Upper lobe of left lung (tissue), 6 donors: ENCODE data around the gene PPP1R9B. TPM values are rescaled to one million over a fixed set of nuclear protein-coding genes. Genes with fewer than 3 reads are reported as not detected.
A peak's percentile ranks its signal among the peaks of the same experiment; 100 is the strongest.

Experiments
- ATAC-seq, 2 donors: fragments of 200-7000 bp; cut with Tn5 transposase; one replicate each; pipeline ENCODE4 v1.9.1; 2022; ENCODE audit warnings: mild to moderate bottlenecking in 2 of 2, moderate library complexity in 2 of 2; ENCODE audit not compliant: low FRiP score in 2 of 2
- DNase-seq, 2 donors: peaks; one replicate each; pipeline ENCODE4 v3.0.0-alpha.2; 2019 to 2020
- H3K27ac ChIP-seq, 4 donors: fragments of 200-600 bp; sonication (generic); one replicate each; pipeline ENCODE4 v1.5.1; 2016 to 2019
- H3K27me3 ChIP-seq, 4 donors: fragments of 200-600 bp; sonication (generic); one replicate each; pipeline ENCODE4 v1.5.1; 2017 to 2019
- H3K36me3 ChIP-seq, 4 donors: fragments of 200-600 bp; sonication (generic); one replicate each; pipeline ENCODE4 v1.5.1; 2016 to 2019
- H3K4me1 ChIP-seq, 4 donors: fragments of 200-600 bp; sonication (generic); one replicate each; pipeline ENCODE4 v1.5.1; 2018 to 2019
- H3K4me3 ChIP-seq, 4 donors: fragments of 200-600 bp; sonication (generic); one replicate each; pipeline ENCODE4 v1.5.1; 2017 to 2019; ENCODE audit warnings: mild to moderate bottlenecking in 2 of 4, moderate library complexity in 1 of 4
- H3K9me3 ChIP-seq, 4 donors: fragments of 200-600 bp; sonication (generic); one replicate each; pipeline ENCODE4 v1.5.1; 2018 to 2019
- EP300 ChIP-seq, 4 donors: sonication (generic); formaldehyde crosslinking; IDR thresholded peaks; one replicate each; pipeline ENCODE4 v1.5.1; 2017; ENCODE audit warnings: antibody characterized with exemption in 4 of 4, control low read depth in 2 of 4
- POLR2A ChIP-seq, 4 donors: fragments of 450-650 bp; IDR thresholded peaks; one replicate each; pipeline ENCODE4 v1.5.1; 2016 to 2017; ENCODE audit warnings: antibody characterized with exemption in 4 of 4, mild to moderate bottlenecking in 2 of 4
- POLR2AphosphoS5 ChIP-seq, 2 donors: sonication (generic); formaldehyde crosslinking; IDR thresholded peaks; one replicate each; pipeline ENCODE4 v1.5.1; 2017; ENCODE audit warnings: antibody characterized with exemption in 2 of 2
- WGBS, 2 donors: methylation state at CpG; one replicate each; pipeline ENCODE4 v1.1.5; 2017 to 2018; 5-methylcytosine and 5-hydroxymethylcytosine counted together
- total RNA-seq, 6 donors: library from RNA; depleted of rRNA in 4 of 6; stranded (reverse); fragments of >200 nt in 4 of 6; gene quantifications; one replicate each; pipeline versions ENCODE4 v1.1.0 to v1.2.1, GENCODE V29; 2016 to 2021
- TF ChIP-seq, protein P1 (sequence below), 6 experiments: fragments of 450-650 bp in 4 of 6; fragments of 200-600 bp in 2 of 6; sonication (generic) in 2 of 6; IDR thresholded peaks; one replicate each; pipeline ENCODE4 v1.5.1; 2016 to 2019; ENCODE audit warnings: antibody characterized with exemption in 6 of 6
- donor health status: DM: no; HTN: no; CAD: no; lungs with moderate emphysema.
- donor health status: DM: no; HTN: yes; CAD: no; lungs with severe emphysema.

PPP1R9B gene
- total RNA-seq, 6 donors from 2014 or later, result 37.5 to 121 (median 74.7) TPM

DNA sequence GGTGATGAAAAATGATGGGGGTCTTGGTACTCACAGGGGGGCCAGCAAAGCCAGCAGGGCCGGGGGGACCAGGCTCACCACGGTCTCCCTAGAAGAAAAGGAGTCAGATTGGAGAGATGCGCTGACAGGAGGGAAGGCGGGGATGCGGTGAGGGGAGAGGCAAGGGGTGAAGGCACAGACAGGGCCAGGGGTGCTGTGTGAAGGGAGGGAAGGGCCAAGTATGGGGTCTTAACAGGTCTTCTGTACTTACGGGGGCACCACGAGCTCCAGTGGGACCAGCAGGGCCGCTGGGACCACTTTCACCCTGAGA is 39.8 kb upstream of the PPP1R9B start:
- Histone ChIP-seq H3K36me3 (peaks cover 2 to 84% (median 44%) of the 10 kb centered on the region in 4 donors), H3K27ac (no peak overlapping the region), H3K27me3 (no peaks in the 10 kb centered on the region), H3K9me3 (no peaks in the 10 kb centered on the region), H3K4me3 (no peak overlapping the region), H3K4me1 (no peaks in the 10 kb centered on the region)
- ATAC-seq (no peak), DNase-seq (no peak)
- WGBS, 2 donors, result 88 to 92% methylated on average over 6 to 7 of the region's 8 CpGs
- TF ChIP-seq, protein P1, sequence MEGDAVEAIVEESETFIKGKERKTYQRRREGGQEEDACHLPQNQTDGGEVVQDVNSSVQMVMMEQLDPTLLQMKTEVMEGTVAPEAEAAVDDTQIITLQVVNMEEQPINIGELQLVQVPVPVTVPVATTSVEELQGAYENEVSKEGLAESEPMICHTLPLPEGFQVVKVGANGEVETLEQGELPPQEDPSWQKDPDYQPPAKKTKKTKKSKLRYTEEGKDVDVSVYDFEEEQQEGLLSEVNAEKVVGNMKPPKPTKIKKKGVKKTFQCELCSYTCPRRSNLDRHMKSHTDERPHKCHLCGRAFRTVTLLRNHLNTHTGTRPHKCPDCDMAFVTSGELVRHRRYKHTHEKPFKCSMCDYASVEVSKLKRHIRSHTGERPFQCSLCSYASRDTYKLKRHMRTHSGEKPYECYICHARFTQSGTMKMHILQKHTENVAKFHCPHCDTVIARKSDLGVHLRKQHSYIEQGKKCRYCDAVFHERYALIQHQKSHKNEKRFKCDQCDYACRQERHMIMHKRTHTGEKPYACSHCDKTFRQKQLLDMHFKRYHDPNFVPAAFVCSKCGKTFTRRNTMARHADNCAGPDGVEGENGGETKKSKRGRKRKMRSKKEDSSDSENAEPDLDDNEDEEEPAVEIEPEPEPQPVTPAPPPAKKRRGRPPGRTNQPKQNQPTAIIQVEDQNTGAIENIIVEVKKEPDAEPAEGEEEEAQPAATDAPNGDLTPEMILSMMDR (IDR thresholded peaks at IDR 0.05), result no peak
- TF ChIP-seq POLR2A (IDR thresholded peaks at IDR 0.05) (no peak), POLR2AphosphoS5 (IDR thresholded peaks at IDR 0.05) (no peak), EP300 (IDR thresholded peaks at IDR 0.05) (no peak)

DNA sequence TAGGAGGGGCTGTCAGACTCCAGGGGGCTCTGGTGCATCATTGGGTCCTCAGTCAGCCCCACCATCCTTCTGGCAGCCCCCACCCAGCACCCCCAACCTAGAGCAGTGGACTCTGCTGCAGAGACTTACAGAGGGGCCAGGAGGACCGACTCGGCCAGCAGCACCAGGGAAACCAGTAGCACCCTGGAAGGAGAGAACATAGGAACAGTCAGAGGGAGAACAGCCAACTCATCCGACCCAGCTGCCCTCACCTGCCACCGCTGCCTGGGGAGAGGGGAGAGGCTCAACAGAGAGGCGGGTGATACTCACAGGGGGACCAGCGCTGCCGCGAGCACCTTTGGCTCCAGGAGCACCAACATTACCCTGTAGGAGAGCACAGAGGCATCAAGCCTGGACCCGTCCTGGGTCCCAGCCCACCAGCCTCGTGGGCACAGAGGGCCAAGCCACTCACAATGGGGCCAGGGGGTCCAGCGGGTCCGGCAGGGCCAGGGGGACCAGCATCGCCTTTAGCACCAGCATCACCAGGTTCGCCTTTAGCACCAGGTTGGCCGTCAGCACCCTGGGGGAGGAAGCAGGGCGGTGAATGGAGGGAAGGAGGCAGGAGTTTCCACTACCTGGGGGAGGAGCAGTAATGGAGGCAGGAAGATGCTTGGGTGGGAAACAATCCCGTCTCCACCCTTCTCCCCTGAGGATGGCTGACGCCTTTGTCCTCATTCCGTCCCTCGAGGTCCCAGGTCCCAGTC is 39.2 kb upstream of the PPP1R9B start:
- Histone ChIP-seq H3K27ac (no peak overlapping the region), H3K4me1 (peaks cover 0 to 3% (median 0%) of the 10 kb centered on the region in 4 donors), H3K4me3 (no peak overlapping the region), H3K36me3 (peaks cover 2 to 79% (median 41%) of the 10 kb centered on the region in 4 donors), H3K9me3 (no peaks in the 10 kb centered on the region), H3K27me3 (no peaks in the 10 kb centered on the region)
- 86 to 89% methylated on average over 11 to 20 of the region's 20 CpGs for WGBS, 2 donors
- DNase-seq, result peak in 1 of 2 donors; percentile 70
- ATAC-seq, result no peak
- TF ChIP-seq EP300 (IDR thresholded peaks at IDR 0.05) (no peak), POLR2AphosphoS5 (IDR thresholded peaks at IDR 0.05) (no peak), POLR2A (IDR thresholded peaks at IDR 0.05) (no peak)
- TF ChIP-seq, protein P1 (IDR thresholded peaks at IDR 0.05), result no peak

DNA sequence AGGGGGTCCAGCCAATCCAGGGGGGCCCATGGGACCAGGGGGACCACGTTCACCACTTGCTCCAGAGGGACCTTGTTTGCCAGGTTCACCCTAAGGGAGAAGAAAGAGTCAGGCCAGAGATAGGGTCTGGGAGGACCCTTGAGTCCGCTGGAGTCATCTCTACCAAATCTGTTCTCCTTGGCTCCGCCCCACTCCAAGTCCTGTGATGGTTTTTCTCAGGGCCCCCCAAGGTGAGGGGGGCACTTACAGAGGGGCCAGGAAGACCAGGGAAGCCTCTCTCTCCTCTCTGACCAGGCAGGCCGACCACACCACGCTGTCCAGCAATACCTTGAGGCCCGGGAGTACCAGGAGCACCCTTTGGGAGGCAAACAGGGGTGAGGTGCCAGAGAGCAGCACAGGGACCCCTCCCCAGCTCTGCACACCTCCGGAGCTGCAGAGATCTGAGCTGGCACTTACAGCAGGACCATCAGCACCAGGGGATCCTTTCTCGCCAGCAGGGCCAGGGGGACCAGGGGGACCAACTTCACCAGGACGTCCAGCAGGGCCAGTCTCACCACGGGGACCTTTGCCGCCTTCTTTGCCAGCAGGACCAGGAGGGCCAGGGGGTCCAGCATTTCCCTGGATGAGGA is 38.6 kb upstream of the PPP1R9B start:
- Histone ChIP-seq H3K4me1 (peaks cover 2 to 6% (median 5%) of the 10 kb centered on the region in 4 donors), H3K4me3 (no peak overlapping the region), H3K9me3 (no peaks in the 10 kb centered on the region), H3K27ac (no peak overlapping the region), H3K27me3 (no peaks in the 10 kb centered on the region), H3K36me3 (peaks cover 1 to 72% (median 38%) of the 10 kb centered on the region in 4 donors)
- TF ChIP-seq EP300 (IDR thresholded peaks at IDR 0.05) (no peak), POLR2AphosphoS5 (IDR thresholded peaks at IDR 0.05) (no peak), POLR2A (IDR thresholded peaks at IDR 0.05) (no peak)
- TF ChIP-seq, protein P1 (IDR thresholded peaks at IDR 0.05), result no peak
- ATAC-seq (no peak), DNase-seq (no peak)
- WGBS, 2 donors, result 72 to 77% methylated on average over 6 of the region's 11 CpGs

DNA sequence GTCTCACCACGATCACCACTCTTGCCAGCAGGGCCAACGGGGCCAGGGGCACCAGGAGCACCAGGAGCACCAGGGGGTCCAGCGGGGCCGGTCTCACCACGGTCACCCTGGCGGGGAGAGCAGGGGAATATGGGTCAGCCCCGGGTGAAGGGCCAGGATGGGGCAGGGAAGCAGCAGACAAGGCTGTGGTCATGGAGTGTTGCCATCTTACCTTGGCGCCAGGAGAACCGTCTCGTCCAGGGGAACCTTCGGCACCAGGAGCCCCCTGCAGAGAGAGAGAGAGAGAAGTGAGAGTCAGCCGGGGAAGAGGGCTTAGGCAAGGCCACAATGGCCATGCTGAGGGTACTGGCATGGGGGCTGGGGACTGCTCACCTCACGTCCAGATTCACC is 38.0 kb upstream of the PPP1R9B start:
- Histone ChIP-seq H3K36me3 (peaks cover 0 to 67% (median 35%) of the 10 kb centered on the region in 4 donors), H3K27ac (no peak overlapping the region)

More for the DNA sequence above, 38.0 kb upstream of the PPP1R9B start:
- DNase-seq (peak in 1 of 2 donors; percentile 68), ATAC-seq (no peak)
- TF ChIP-seq EP300 (IDR thresholded peaks at IDR 0.05) (no peak), POLR2AphosphoS5 (IDR thresholded peaks at IDR 0.05) (no peak), POLR2A (IDR thresholded peaks at IDR 0.05) (no peak)
- TF ChIP-seq, protein P1 (IDR thresholded peaks at IDR 0.05), result no peak
- no peak overlapping the region for H3K4me3 ChIP-seq
- H3K4me1 ChIP-seq, result peaks cover 6 to 10% (median 7%) of the 10 kb centered on the region in 4 donors
- WGBS, 2 donors, result 70 to 89% methylated on average over 13 of the region's 13 CpGs
- H3K9me3 ChIP-seq, result no peaks in the 10 kb centered on the region
- H3K27me3 ChIP-seq, result no peaks in the 10 kb centered on the region
